Measurements from ENCODE around the gene MSH5. TPM values are rescaled to one million over a fixed set of nuclear protein-coding genes. Genes with fewer than 3 reads are reported as not detected.

The MSH5 gene
- total RNA-seq, 2 donors from 2014 or later = 35.7 to 57.2 TPM

GRCh38 chr6:31719001-31719400 lies 20.8 kb upstream of the MSH5 start:
- Mint-ChIP-seq H3K4me3 (no peak overlapping the region), H3K27me3 (ENCODE audit: insufficient read depth) (no peaks in the 10 kb centered on the region), H3K36me3 (ENCODE audit: low read depth) (no peaks in the 10 kb centered on the region), H3K27ac (no peak overlapping the region), H3K4me1 (peaks cover 23% of the 10 kb centered on the region), H3K9me3 (no peaks in the 10 kb centered on the region)
- no peak overlapping the region for H3K4me3 ChIP-seq (ENCODE audit: low read length)
- no peaks in the 10 kb centered on the region for H3K36me3 ChIP-seq (ENCODE audit: control insufficient read depth, insufficient read depth, low read length)
- no peaks in the 10 kb centered on the region for H3K27me3 ChIP-seq (ENCODE audit: control insufficient read depth, insufficient read depth, low read length, poor library complexity, severe bottlenecking)
- H3K4me1 ChIP-seq (ENCODE audit: control insufficient read depth, insufficient read depth, low read length) = peaks cover 3% of the 10 kb centered on the region
- TF ChIP-seq, protein P1, sequence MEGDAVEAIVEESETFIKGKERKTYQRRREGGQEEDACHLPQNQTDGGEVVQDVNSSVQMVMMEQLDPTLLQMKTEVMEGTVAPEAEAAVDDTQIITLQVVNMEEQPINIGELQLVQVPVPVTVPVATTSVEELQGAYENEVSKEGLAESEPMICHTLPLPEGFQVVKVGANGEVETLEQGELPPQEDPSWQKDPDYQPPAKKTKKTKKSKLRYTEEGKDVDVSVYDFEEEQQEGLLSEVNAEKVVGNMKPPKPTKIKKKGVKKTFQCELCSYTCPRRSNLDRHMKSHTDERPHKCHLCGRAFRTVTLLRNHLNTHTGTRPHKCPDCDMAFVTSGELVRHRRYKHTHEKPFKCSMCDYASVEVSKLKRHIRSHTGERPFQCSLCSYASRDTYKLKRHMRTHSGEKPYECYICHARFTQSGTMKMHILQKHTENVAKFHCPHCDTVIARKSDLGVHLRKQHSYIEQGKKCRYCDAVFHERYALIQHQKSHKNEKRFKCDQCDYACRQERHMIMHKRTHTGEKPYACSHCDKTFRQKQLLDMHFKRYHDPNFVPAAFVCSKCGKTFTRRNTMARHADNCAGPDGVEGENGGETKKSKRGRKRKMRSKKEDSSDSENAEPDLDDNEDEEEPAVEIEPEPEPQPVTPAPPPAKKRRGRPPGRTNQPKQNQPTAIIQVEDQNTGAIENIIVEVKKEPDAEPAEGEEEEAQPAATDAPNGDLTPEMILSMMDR (conservative IDR thresholded peaks at IDR 0.05) = no peak
- no peak overlapping the region for H3K9ac ChIP-seq (ENCODE audit: extremely low read depth, low read length, poor library complexity, severe bottlenecking)
- peak; percentile 47 for DNase-seq
- WGBS, 2 experiments (ENCODE audit: insufficient coverage in 1 of 2, insufficient read length in 1 of 2) = 92 to 93% methylated on average over 4 to 6 of the region's 6 CpGs
- no peak overlapping the region for H3K27ac ChIP-seq (ENCODE audit: low read depth, low read length)
- no peaks in the 10 kb centered on the region for H3K9me3 ChIP-seq (ENCODE audit: control insufficient read depth, low read length)

GRCh38 chr6:31720196-31720770 lies 19.5 kb upstream of the MSH5 start:
- Histone ChIP-seq H3K4me3 (ENCODE audit: low read length) (no peak overlapping the region), H3K9ac (ENCODE audit: extremely low read depth, low read length, poor library complexity, severe bottlenecking) (no peak overlapping the region), H3K9me3 (ENCODE audit: control insufficient read depth, low read length) (no peaks in the 10 kb centered on the region), H3K4me1 (ENCODE audit: control insufficient read depth, insufficient read depth, low read length) (no peaks in the 10 kb centered on the region), H3K27me3 (ENCODE audit: control insufficient read depth, insufficient read depth, low read length, poor library complexity, severe bottlenecking) (no peaks in the 10 kb centered on the region), H3K27ac (ENCODE audit: low read depth, low read length) (no peak overlapping the region), H3K36me3 (ENCODE audit: control insufficient read depth, insufficient read depth, low read length) (no peaks in the 10 kb centered on the region)
- peaks cover 15% of the 10 kb centered on the region for H3K4me1 Mint-ChIP-seq
- DNase-seq = no peak
- no peaks in the 10 kb centered on the region for H3K9me3 Mint-ChIP-seq
- TF ChIP-seq, protein P1 (conservative IDR thresholded peaks at IDR 0.05) = no peak
- H3K27me3 Mint-ChIP-seq (ENCODE audit: insufficient read depth) = no peaks in the 10 kb centered on the region
- no peaks in the 10 kb centered on the region for H3K36me3 Mint-ChIP-seq (ENCODE audit: low read depth)
- H3K4me3 Mint-ChIP-seq = no peak overlapping the region
- no peak overlapping the region for H3K27ac Mint-ChIP-seq
- WGBS, 2 experiments (ENCODE audit: insufficient coverage in 1 of 2, insufficient read length in 1 of 2) = 93 to 94% methylated on average over 2 to 5 of the region's 5 CpGs

GRCh38 chr6:31721351-31722020 lies 18.3 kb upstream of the MSH5 start, which contains the start of gene LY6G6C:
Gene LY6G6C (minus strand): TSS chr6:31721746. CDS start chr6:31721679, 67 bp downstream.
- 81 to 100% methylated on average over 1 to 4 of the region's 4 CpGs for WGBS, 2 experiments (ENCODE audit: insufficient coverage in 1 of 2, insufficient read length in 1 of 2)
- H3K4me3 ChIP-seq (ENCODE audit: low read length) = no peak within 1 kb of the TSS

More at GRCh38 chr6:31721351-31722020, 18.3 kb upstream of the MSH5 start, which contains the start of gene LY6G6C:
- Histone ChIP-seq H3K9me3 (ENCODE audit: control insufficient read depth, low read length) (no peaks in the 10 kb centered on the region), H3K27ac (ENCODE audit: low read depth, low read length) (no peak within 1 kb of the TSS), H3K27me3 (ENCODE audit: control insufficient read depth, insufficient read depth, low read length, poor library complexity, severe bottlenecking) (no peaks in the 10 kb centered on the region), H3K4me1 (ENCODE audit: control insufficient read depth, insufficient read depth, low read length) (no peaks in the 10 kb centered on the region), H3K36me3 (ENCODE audit: control insufficient read depth, insufficient read depth, low read length) (peaks cover 10% of the 10 kb centered on the region), H3K9ac (ENCODE audit: extremely low read depth, low read length, poor library complexity, severe bottlenecking) (no peak within 1 kb of the TSS)
- Mint-ChIP-seq H3K36me3 (ENCODE audit: low read depth) (peaks cover 10% of the 10 kb centered on the region), H3K27me3 (ENCODE audit: insufficient read depth) (no peaks in the 10 kb centered on the region), H3K9me3 (no peaks in the 10 kb centered on the region), H3K27ac (no peak within 1 kb of the TSS), H3K4me3 (no peak within 1 kb of the TSS), H3K4me1 (peaks cover 15% of the 10 kb centered on the region)
- TF ChIP-seq, protein P1 (conservative IDR thresholded peaks at IDR 0.05) = no peak
- no peak for DNase-seq

Measured in endodermal cell (in vitro differentiated cells).